ENCODE measurements around the gene CD200R1L. TPM values are rescaled to one million over a fixed set of nuclear protein-coding genes. Genes with fewer than 3 reads are reported as not detected.

Gene CD200R1L
- total and polyA plus RNA-seq, 2 of the 13 experiments (the other 11 are each of a cell fraction or from before 2014, with no cell fraction given) = not detected

DNA sequence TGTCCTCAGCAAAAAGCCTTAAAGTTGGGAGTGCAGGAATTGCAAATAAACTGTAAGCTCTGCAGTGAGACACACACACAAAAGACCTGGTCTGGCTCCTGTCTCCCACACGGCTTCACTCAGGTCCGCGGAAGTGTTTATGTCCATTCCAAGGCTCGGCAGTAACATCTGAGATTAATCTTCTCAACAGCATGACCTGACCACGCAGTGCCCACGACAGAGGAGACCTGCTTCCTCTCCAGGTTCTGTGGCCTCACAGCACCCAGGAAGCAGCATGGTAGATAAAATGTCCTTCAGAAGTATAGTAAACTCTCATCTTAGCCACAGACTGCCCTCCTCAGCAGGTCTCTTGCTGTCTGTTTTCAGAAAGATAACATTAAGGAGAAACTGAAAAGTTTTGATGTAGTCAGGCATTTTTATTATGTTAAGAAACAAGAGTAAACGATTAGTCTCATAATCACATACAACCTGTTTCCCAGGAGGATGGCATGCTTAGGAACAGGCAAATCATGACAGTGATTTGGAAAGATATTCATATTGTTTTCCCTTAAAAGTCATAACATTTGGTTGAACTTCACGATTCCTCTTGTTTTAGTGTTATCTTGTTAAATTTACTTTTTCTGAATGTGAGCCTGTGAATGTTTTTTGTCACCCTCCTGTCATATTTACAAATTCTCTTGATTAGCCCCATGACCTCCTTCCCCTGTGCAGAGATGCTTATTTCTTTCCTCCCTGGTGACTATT is 34.6 kb downstream of the CD200R1L start:
- 2% methylated on average over 8 of the region's 8 CpGs for WGBS (ENCODE audit: low lambda C conversion rate)
- no peaks in the 10 kb centered on the region for H3K4me1 ChIP-seq (ENCODE audit: insufficient read depth, low read length)
- no peak for DNase-seq (ENCODE audit: low spot score)
- H3K9ac ChIP-seq (ENCODE audit: insufficient read depth, low read depth, low read length) = no peak overlapping the region
- no peaks in the 10 kb centered on the region for H3K36me3 ChIP-seq (replicated peaks in 1 of 2; ENCODE audit: control insufficient read depth in 1 of 2, insufficient read depth in 2 of 2, low read length in 2 of 2)
- ChIA-PET CTCF (ENCODE audit: low intra/inter-chr PET ratio, low total read pairs) (no interaction called here), POLR2A (no interaction called here)
- BruUV-seq (replicated peaks) = no TSS peak
- H4K20me1 ChIP-seq (ENCODE audit: insufficient read depth, low read length) = no peaks in the 10 kb centered on the region
- in situ Hi-C loops (cut with HindIII; ENCODE audit: extremely low pct_ligation_motif_present, low pct_unique_long_range_greater_than_20kb) (loop anchor here (10.0 kb wide), 1 partner anchor 167 kb away; the partner anchor contains the start of gene CCDC80), intact Hi-C loops (cut with micrococcal nuclease; ENCODE audit: unreplicated experiment) (no loop called here)
- H3K27me3 ChIP-seq (ENCODE audit: control insufficient read depth in 1 of 2, insufficient read depth in 2 of 2, low read length in 2 of 2) = no peaks in the 10 kb centered on the region
- no peaks in the 10 kb centered on the region for H3K79me2 ChIP-seq (ENCODE audit: insufficient read depth, low read length)
- ATAC-seq = no peak
- no peak for FAIRE-seq
- H3K4me3 ChIP-seq (replicated peaks in 1 of 3; ENCODE audit: insufficient read depth in 1 of 3, low read depth in 2 of 3, low read length in 3 of 3) = no peak overlapping the region
- H3K9me3 ChIP-seq (ENCODE audit: low read length) = no peaks in the 10 kb centered on the region
- TF ChIP-seq ZNF713 (CRISPR knock-in tag; IDR thresholded peaks at IDR 0.05) (no peak), TP53 (CRISPR knock-in tag; conservative IDR thresholded peaks at IDR 0.05) (no peak), ZNF343 (CRISPR knock-in tag; IDR thresholded peaks at IDR 0.05) (no peak), ZNF780A (CRISPR knock-in tag; IDR thresholded peaks at IDR 0.05) (no peak), RBFOX2 (IDR thresholded peaks at IDR 0.05; ENCODE audit: low read depth, low read length) (no peak), ZNF616 (CRISPR knock-in tag; IDR thresholded peaks at IDR 0.05; ENCODE audit: low read depth) (no peak), ZNF720 (CRISPR knock-in tag; IDR thresholded peaks at IDR 0.05) (no peak), SALL2 (CRISPR knock-in tag; IDR thresholded peaks at IDR 0.05) (no peak), ZNF543 (CRISPR knock-in tag; IDR thresholded peaks at IDR 0.05) (no peak)
- TF ChIP-seq, protein P1, sequence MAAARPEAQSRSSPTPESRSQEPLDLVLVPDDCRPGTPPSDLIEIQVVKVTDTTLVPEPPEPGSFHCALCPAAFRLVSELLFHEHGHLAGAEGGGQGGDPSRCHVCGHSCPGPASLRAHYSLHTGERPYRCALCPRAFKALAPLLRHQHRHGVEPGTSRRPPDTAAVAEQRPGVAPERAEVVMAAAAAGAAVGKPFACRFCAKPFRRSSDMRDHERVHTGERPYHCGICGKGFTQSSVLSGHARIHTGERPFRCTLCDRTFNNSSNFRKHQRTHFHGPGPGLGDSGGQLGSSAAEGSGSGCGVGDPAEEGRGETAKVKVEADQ (CRISPR knock-in tag; IDR thresholded peaks at IDR 0.05; ENCODE audit: borderline replicate concordance) = no peak
- TF ChIP-seq, protein P2, sequence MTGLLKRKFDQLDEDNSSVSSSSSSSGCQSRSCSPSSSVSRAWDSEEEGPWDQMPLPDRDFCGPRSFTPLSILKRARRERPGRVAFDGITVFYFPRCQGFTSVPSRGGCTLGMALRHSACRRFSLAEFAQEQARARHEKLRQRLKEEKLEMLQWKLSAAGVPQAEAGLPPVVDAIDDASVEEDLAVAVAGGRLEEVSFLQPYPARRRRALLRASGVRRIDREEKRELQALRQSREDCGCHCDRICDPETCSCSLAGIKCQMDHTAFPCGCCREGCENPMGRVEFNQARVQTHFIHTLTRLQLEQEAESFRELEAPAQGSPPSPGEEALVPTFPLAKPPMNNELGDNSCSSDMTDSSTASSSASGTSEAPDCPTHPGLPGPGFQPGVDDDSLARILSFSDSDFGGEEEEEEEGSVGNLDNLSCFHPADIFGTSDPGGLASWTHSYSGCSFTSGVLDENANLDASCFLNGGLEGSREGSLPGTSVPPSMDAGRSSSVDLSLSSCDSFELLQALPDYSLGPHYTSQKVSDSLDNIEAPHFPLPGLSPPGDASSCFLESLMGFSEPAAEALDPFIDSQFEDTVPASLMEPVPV (CRISPR knock-in tag; IDR thresholded peaks at IDR 0.05) = no peak
- H3K27ac ChIP-seq (ENCODE audit: extremely low read length, insufficient read depth, low read length) = no peak overlapping the region
- no peak overlapping the region for H3K4me2 ChIP-seq (ENCODE audit: low read depth, low read length)
- H2AFZ ChIP-seq (ENCODE audit: low read length) = no peak overlapping the region
